SK-MEL-5 (cell line): ENCODE data around the gene SH2D5. TPM values are rescaled to one million over a fixed set of nuclear protein-coding genes. Genes with fewer than 3 reads are reported as not detected.
"Not testable (repeated sequence)": the region's sequence is repeated elsewhere in the genome, so short reads cannot be mapped to it uniquely, and the experiment has no call there.

Experiments
- DNase-seq: peaks from one replicate; pipeline ENCODE4 v3.0.0-alpha.2; 2016; ENCODE audit warnings: low read depth, low spot score
- in situ Hi-C: cut with HindIII; loops from 2 replicates; pipeline ENCODE4 v1.10.0; 2016; ENCODE audit warnings: low sequenced_read_pairs, high pct_unique_total_duplicates, low pct_unique_long_range_greater_than_20kb
- total RNA-seq: library from RNA; depleted of rRNA; stranded (reverse); fragments of >200 nt; shearing (Covaris generic); gene quantifications from 2 replicates; pipeline ENCODE4 v1.2.3, GENCODE V29; 2014; rRNA removed

SH2D5 gene
- total RNA-seq, 1 experiment from 2014 or later: 3.7 TPM

- in situ Hi-C loops: no loop called here
- no peak for DNase-seq
These were observed 48.4 kb downstream of the SH2D5 start for GRCh38 chr1:20684050-20684620.

GRCh38 chr1:20683614-20684013 lies 48.9 kb downstream of the SH2D5 start:
- in situ Hi-C loops: no loop called here
- no peak for DNase-seq

GRCh38 chr1:20682571-20683236 lies 49.8 kb downstream of the SH2D5 start:
- in situ Hi-C loops: no loop called here

GRCh38 chr1:20681999-20682398 lies 50.5 kb downstream of the SH2D5 start:
- in situ Hi-C loops: no loop called here
- no peak for DNase-seq

More at GRCh38 chr1:20682571-20683236, 49.8 kb downstream of the SH2D5 start:
- DNase-seq: no peak

GRCh38 chr1:20680269-20680668 lies 52.2 kb downstream of the SH2D5 start:
- in situ Hi-C loops: no loop called here
- DNase-seq: no peak

- in situ Hi-C loops: no loop called here
- DNase-seq: no peak
These were observed 53.9 kb downstream of the SH2D5 start for GRCh38 chr1:20678599-20678998.

GRCh38 chr1:20673626-20674025 lies 58.9 kb downstream of the SH2D5 start:
- DNase-seq, in situ Hi-C loops: not testable (repeated sequence)

GRCh38 chr1:20672265-20672632 lies 60.3 kb downstream of the SH2D5 start:
- in situ Hi-C loops: no loop called here
- DNase-seq: no peak

GRCh38 chr1:20670936-20671335 lies 61.6 kb downstream of the SH2D5 start:
- in situ Hi-C loops: no loop called here
- DNase-seq: no peak

Other genes with a start within 250 kb of the SH2D5 start
- 1.2 and 1.7 TPM in 2 replicates for gene CAMK2N1, start 246.5 kb downstream of the SH2D5 start, total RNA-seq
- 23.3 and 25.5 TPM in 2 replicates for gene MUL1, start 224.6 kb downstream of the SH2D5 start, total RNA-seq
- gene FAM43B, start 180.1 kb downstream of the SH2D5 start, total RNA-seq: not detected in 2 replicates
- not detected in 2 replicates for gene CDA, start 143.6 kb downstream of the SH2D5 start, total RNA-seq
- 27.2 and 28.4 TPM in 2 replicates for gene PINK1, start 99.2 kb downstream of the SH2D5 start, total RNA-seq
- gene DDOST, start 71.3 kb downstream of the SH2D5 start, total RNA-seq: 453 and 482 TPM in 2 replicates
- 0.16 TPM in 1 of 2 replicates, not detected in the other for gene KIF17, start 14.7 kb downstream of the SH2D5 start, total RNA-seq
- gene HP1BP3, start 54.6 kb upstream of the SH2D5 start, total RNA-seq: 243 and 251 TPM in 2 replicates